ENCODE data around the gene PRKG1.

DNA sequence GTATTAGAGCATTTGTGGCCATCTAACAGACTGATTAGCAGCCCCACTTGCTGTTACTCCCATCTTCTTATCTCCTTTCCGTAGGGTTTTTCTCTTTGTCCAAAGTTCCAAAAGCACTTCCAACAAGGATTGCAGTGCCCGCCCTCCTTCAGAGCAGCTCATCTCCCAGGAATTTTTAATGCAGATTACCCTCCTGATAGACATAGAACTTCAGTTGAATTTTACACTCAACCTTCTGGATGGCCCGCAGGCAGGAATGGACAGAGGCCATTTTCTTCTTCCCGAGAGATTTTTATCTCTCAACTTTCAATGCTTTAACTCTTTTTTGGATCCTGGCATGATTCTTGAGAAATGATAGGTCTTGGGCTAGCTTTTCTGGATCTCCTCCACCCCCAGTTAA, 23.3 kb downstream of the PRKG1 start:
- TF ChIP-seq CREB1 (CRISPR knock-in tag; IDR thresholded peaks at IDR 0.05; ENCODE audit: low read depth) (no peak), REST (IDR thresholded peaks at IDR 0.05; ENCODE audit: unreplicated experiment) (no peak)
- TF ChIP-seq, protein P1, sequence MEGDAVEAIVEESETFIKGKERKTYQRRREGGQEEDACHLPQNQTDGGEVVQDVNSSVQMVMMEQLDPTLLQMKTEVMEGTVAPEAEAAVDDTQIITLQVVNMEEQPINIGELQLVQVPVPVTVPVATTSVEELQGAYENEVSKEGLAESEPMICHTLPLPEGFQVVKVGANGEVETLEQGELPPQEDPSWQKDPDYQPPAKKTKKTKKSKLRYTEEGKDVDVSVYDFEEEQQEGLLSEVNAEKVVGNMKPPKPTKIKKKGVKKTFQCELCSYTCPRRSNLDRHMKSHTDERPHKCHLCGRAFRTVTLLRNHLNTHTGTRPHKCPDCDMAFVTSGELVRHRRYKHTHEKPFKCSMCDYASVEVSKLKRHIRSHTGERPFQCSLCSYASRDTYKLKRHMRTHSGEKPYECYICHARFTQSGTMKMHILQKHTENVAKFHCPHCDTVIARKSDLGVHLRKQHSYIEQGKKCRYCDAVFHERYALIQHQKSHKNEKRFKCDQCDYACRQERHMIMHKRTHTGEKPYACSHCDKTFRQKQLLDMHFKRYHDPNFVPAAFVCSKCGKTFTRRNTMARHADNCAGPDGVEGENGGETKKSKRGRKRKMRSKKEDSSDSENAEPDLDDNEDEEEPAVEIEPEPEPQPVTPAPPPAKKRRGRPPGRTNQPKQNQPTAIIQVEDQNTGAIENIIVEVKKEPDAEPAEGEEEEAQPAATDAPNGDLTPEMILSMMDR (conservative IDR thresholded peaks at IDR 0.05; ENCODE audit: low read depth in 2 of 2) = no peak

Measured in GM23338 (cell line).